ENCODE results near the gene NCOA7.

DNA sequence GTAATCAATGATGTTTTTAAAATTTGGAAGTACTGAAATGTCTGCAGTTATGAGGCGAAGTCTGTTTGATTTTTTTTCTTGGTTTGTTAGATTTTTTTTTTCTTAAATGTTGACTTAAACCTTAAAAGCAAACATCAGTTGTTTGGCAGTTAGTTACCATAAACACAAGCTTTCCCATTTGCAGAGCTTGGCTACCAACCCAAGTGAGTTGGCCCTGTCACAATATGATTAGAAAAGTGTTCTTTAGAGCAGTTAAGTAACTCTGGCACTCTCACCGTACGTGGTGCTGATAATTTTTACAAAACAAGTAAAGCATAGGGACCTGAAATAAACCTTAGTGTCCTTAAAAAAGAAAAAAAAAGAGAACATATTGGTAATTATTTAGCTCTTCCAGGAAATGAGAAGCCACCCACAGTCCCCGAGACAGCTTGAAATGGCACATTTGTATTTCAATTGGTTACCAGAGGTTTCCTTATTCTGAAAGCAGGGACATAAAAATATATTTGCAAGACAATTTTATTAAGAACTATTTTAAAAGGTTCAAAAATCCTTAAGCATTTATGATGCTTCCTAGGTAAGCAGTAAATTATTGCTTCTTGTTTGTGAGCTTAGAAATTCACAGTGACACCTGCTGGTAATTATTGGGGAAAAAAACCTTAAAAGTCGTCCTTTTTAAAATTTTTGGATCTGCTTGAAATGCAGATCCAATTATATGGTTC, 37.4 kb upstream of the NCOA7 start:
- TF ChIP-seq, protein P1, sequence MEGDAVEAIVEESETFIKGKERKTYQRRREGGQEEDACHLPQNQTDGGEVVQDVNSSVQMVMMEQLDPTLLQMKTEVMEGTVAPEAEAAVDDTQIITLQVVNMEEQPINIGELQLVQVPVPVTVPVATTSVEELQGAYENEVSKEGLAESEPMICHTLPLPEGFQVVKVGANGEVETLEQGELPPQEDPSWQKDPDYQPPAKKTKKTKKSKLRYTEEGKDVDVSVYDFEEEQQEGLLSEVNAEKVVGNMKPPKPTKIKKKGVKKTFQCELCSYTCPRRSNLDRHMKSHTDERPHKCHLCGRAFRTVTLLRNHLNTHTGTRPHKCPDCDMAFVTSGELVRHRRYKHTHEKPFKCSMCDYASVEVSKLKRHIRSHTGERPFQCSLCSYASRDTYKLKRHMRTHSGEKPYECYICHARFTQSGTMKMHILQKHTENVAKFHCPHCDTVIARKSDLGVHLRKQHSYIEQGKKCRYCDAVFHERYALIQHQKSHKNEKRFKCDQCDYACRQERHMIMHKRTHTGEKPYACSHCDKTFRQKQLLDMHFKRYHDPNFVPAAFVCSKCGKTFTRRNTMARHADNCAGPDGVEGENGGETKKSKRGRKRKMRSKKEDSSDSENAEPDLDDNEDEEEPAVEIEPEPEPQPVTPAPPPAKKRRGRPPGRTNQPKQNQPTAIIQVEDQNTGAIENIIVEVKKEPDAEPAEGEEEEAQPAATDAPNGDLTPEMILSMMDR (IDR thresholded peaks at IDR 0.05): peak in 5 of 7 experiments; percentile 32 to 49 (median 37)
- TF ChIP-seq POLR2A (IDR thresholded peaks at IDR 0.05): peak in 1 of 3 donors; percentile 18
